Mammary epithelial cell (primary cell): ENCODE data around the gene EDC3.

ENCODE experiments used
- CTCF ChIP-seq, 2 donors: IDR thresholded peaks in 1 of 2; conservative IDR thresholded peaks in 1 of 2; 2 replicates each; pipeline ENCODE4 v1.5.1; 2011 to 2012; ENCODE audit warnings: inconsistent platforms in 2 of 2, low read length in 2 of 2, mild to moderate bottlenecking in 2 of 2, control low read depth in 1 of 2, low read depth in 1 of 2; ENCODE audit not compliant: insufficient read depth in 1 of 2; ENCODE audit errors: extremely low read depth in 1 of 2
- EZH2 ChIP-seq: IDR thresholded peaks from 2 replicates; pipeline ENCODE4 v1.6.1; 2012; ENCODE audit warnings: low read length, inconsistent platforms, borderline replicate concordance

- TF ChIP-seq CTCF (conservative IDR thresholded peaks at IDR 0.05 in 1 of 2, IDR thresholded peaks at IDR 0.05 in 1 of 2; ENCODE audit: extremely low read depth in 1 of 2, insufficient read depth in 1 of 2, low read depth in 1 of 2, low read length in 2 of 2) (no peak), EZH2 (no peak)
Observed at GRCh38 chr15:74626752-74627692, 68.8 kb downstream of the EDC3 start.
